NCI-H345 treated with DMSO at 0.1 percent for 48 hours (cell line): ENCODE results near the gene PDF.
"Not testable (repeated sequence)": the region's sequence is repeated elsewhere in the genome, so short reads cannot be mapped to it uniquely, and the experiment has no call there.

ENCODE experiments used
- DNase-seq: peaks from one replicate; lab custom pipeline; 2025; ENCODE audit not compliant: unreplicated experiment; lab: John Stamatoyannopoulos, UW

The PDF gene

GRCh38 chr16:69330286-69331109, at the start of gene PDF:
PDF (minus strand) TSS chr16:69330588; CDS start chr16:69330570, 18 bp downstream.
- DNase-seq: peak; percentile 71

- DNase-seq: no peak
Observed at GRCh38 chr16:69378760-69379159, 48.4 kb upstream of the PDF start.

GRCh38 chr16:69378036-69378435, 47.6 kb upstream of the PDF start:
- no peak for DNase-seq

- no peak for DNase-seq
Observed at GRCh38 chr16:69376393-69377059, 46.1 kb upstream of the PDF start.

GRCh38 chr16:69373019-69373418, 42.6 kb upstream of the PDF start:
- DNase-seq: no peak

- no peak for DNase-seq
Observed at GRCh38 chr16:69371564-69371963, 41.2 kb upstream of the PDF start.

- DNase-seq: no peak
Observed at GRCh38 chr16:69368866-69369265, 38.5 kb upstream of the PDF start.

- DNase-seq: no peak
Observed at GRCh38 chr16:69367980-69368379, 37.6 kb upstream of the PDF start.

- DNase-seq: no peak
Observed at GRCh38 chr16:69366431-69366830, 36.0 kb upstream of the PDF start.

GRCh38 chr16:69365901-69366300, 35.5 kb upstream of the PDF start:
- no peak for DNase-seq

GRCh38 chr16:69364088-69364487, 33.7 kb upstream of the PDF start:
- DNase-seq: no peak

GRCh38 chr16:69363281-69363717, 32.9 kb upstream of the PDF start:
- no peak for DNase-seq

GRCh38 chr16:69360070-69360469, 29.7 kb upstream of the PDF start:
- not testable (repeated sequence) for DNase-seq

- no peak for DNase-seq
Observed at GRCh38 chr16:69351309-69352027, 21.1 kb upstream of the PDF start, which contains the start of gene TMED6. TMED6 (minus strand) TSS chr16:69351786; CDS start chr16:69351753, 33 bp downstream.

- DNase-seq: no peak
Observed at GRCh38 chr16:69350536-69351133, 20.2 kb upstream of the PDF start.

- no peak for DNase-seq
Observed at GRCh38 chr16:69349536-69349935, 19.1 kb upstream of the PDF start.

GRCh38 chr16:69348222-69348621, 17.8 kb upstream of the PDF start:
- no peak for DNase-seq

GRCh38 chr16:69346683-69347082, 16.3 kb upstream of the PDF start:
- no peak for DNase-seq

GRCh38 chr16:69345923-69346322, 15.5 kb upstream of the PDF start:
- no peak for DNase-seq

- no peak for DNase-seq
Observed at GRCh38 chr16:69344171-69344570, 13.8 kb upstream of the PDF start.

GRCh38 chr16:69340095-69340644, 9.8 kb upstream of the PDF start:
- no peak for DNase-seq
